22Rv1 (cell line): ENCODE measurements around the gene MAP2K3.

Experiments
- CTCF ChIP-seq: fragments of 450-650 bp; IDR thresholded peaks from 2 replicates; pipeline ENCODE4 v1.5.1; 2017; ENCODE audit warnings: mild to moderate bottlenecking
- ZFX ChIP-seq: fragments of 450-650 bp; IDR thresholded peaks from 2 replicates; pipeline ENCODE4 v1.6.1; 2017; ENCODE audit warnings: antibody characterized with exemption, borderline replicate concordance

- TF ChIP-seq CTCF = no peak
- no peak for TF ChIP-seq ZFX
These were observed 34.4 kb upstream of the MAP2K3 start for GRCh38 chr17:21249920-21250703.
